WERI-Rb-1 (cell line): Measurements from ENCODE around the gene CTSS.

Experiments used
- DNase-seq: peaks from one replicate; pipeline ENCODE4 v3.0.0-alpha.2; 2020
- H3K27ac ChIP-seq: fragments of 250-450 bp; sonication (Bioruptor Pico); 2 replicates; pipeline ENCODE4 v1.5.1; 2020; ENCODE audit warnings: mild to moderate bottlenecking, moderate library complexity
- H3K27me3 ChIP-seq: fragments of 250-450 bp; sonication (Bioruptor Pico); 2 replicates; pipeline ENCODE4 v1.5.1; 2021; ENCODE audit warnings: mild to moderate bottlenecking, low read depth, moderate library complexity; ENCODE audit not compliant: insufficient read depth, severe bottlenecking
- H3K36me3 ChIP-seq: fragments of 250-450 bp; sonication (Bioruptor Pico); 2 replicates; pipeline ENCODE4 v1.5.1; 2020; ENCODE audit warnings: mild to moderate bottlenecking, moderate library complexity
- H3K4me3 ChIP-seq: 2 replicates; pipeline ENCODE4 v1.5.1; 2011; ENCODE audit warnings: low read depth, mild to moderate bottlenecking, control low read depth, low read length
- H3K9me3 ChIP-seq: fragments of 250-450 bp; sonication (Bioruptor Pico); 2 replicates; pipeline ENCODE4 v1.5.1; 2021; ENCODE audit warnings: mild to moderate bottlenecking, moderate library complexity; ENCODE audit not compliant: severe bottlenecking
- CTCF ChIP-seq: IDR thresholded peaks from 2 replicates; pipeline ENCODE4 v1.5.1; 2011; ENCODE audit warnings: low read depth, mild to moderate bottlenecking, control low read depth, inconsistent platforms, low read length

CTSS gene

GRCh38 chr1:150760013-150760412 lies 5.6 kb downstream of the CTSS start:
- Histone ChIP-seq H3K9me3 (peaks cover 5% of the 10 kb centered on the region), H3K27me3 (no peaks in the 10 kb centered on the region), H3K27ac (no peak overlapping the region), H3K36me3 (no peaks in the 10 kb centered on the region), H3K4me3 (no peak overlapping the region)
- no peak for DNase-seq
- TF ChIP-seq CTCF, result no peak

DNA sequence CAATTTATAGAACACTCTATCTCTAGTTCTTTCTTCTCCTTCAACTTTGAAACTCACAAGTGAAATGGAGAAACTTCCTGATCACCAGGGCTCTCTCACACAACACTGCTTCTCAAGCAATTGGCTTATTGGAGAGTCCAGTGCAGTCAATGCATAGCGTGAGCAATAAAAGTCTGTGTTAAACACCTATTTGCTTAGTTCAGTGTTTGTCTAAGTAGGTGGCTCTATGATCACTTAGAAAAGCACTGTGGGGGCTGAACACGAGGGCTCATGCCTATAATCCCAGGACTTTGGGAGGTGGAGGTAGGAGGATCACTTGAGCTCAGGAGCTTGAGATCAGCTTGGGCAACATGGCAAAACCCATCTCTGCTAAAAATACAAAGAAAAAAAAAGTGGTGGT lies 12.2 kb downstream of the CTSS start:
- no peak overlapping the region for H3K4me3 ChIP-seq
- no peak for DNase-seq
- no peak overlapping the region for H3K27ac ChIP-seq
- no peaks in the 10 kb centered on the region for H3K9me3 ChIP-seq
- TF ChIP-seq CTCF, result no peak
- no peaks in the 10 kb centered on the region for H3K36me3 ChIP-seq
- no peaks in the 10 kb centered on the region for H3K27me3 ChIP-seq

DNA sequence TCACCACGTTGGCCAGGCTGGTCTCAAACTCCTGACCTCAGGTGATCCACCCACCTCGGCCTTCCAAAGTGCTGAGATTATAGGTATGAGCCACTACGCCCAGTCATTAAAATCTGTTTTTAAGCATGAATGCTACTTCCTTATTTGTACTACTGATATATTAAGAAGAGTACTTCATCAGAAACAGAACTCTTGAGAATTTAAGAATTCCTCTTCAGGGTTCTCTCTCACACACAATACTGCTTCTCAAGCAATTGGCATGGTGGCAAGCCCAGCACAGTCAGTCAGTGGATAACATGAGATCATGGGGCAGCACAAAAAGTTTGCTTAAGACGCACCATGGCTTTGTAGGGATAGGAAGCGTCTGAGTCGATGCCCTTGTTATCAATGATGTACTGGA lies 14.1 kb downstream of the CTSS start:
- DNase-seq, result no peak
- no peak overlapping the region for H3K27ac ChIP-seq
- no peak for TF ChIP-seq CTCF
- no peaks in the 10 kb centered on the region for H3K27me3 ChIP-seq
- H3K36me3 ChIP-seq, result no peaks in the 10 kb centered on the region
- H3K4me3 ChIP-seq, result no peak overlapping the region
- no peaks in the 10 kb centered on the region for H3K9me3 ChIP-seq

- no peak overlapping the region for H3K4me3 ChIP-seq
- H3K9me3 ChIP-seq, result no peaks in the 10 kb centered on the region
- H3K27me3 ChIP-seq, result no peaks in the 10 kb centered on the region
- H3K36me3 ChIP-seq, result no peaks in the 10 kb centered on the region
- DNase-seq, result no peak
- TF ChIP-seq CTCF, result no peak
- no peak overlapping the region for H3K27ac ChIP-seq
Measured at GRCh38 chr1:150749720-150750311, 15.8 kb downstream of the CTSS start.

- no peak overlapping the region for H3K27ac ChIP-seq
- H3K9me3 ChIP-seq, result no peaks in the 10 kb centered on the region
- H3K36me3 ChIP-seq, result no peaks in the 10 kb centered on the region
- no peak for TF ChIP-seq CTCF
- no peak overlapping the region for H3K4me3 ChIP-seq
- no peak for DNase-seq
- H3K27me3 ChIP-seq, result no peaks in the 10 kb centered on the region
Measured at GRCh38 chr1:150748878-150749719, 16.5 kb downstream of the CTSS start.
